Neural crest cell (in vitro differentiated cells): ENCODE results near the gene EPAS1. TPM values are rescaled to one million over a fixed set of nuclear protein-coding genes. Genes with fewer than 3 reads are reported as not detected.

Experiments
- DNase-seq: peaks from one replicate; pipeline ENCODE4 v3.0.0; 2021; ENCODE audit warnings: low read depth, mixed read lengths, low spot score
- H3K27ac Mint-ChIP-seq: one replicate; pipeline ENCODE4 v1.8.0; 2021; ENCODE audit warnings: mild to moderate bottlenecking, mixed read lengths; ENCODE audit not compliant: unreplicated experiment
- H3K27me3 Mint-ChIP-seq: 2 replicates; pipeline ENCODE4 v1.8.0; 2021; ENCODE audit warnings: low read depth, mild to moderate bottlenecking, mixed read lengths
- H3K36me3 Mint-ChIP-seq: 2 replicates; pipeline ENCODE4 v1.8.0; 2021; ENCODE audit warnings: low read depth, mild to moderate bottlenecking, mixed read lengths
- H3K4me1 Mint-ChIP-seq: 2 replicates; pipeline ENCODE4 v1.8.0; 2021; ENCODE audit warnings: mixed read lengths
- H3K4me3 Mint-ChIP-seq: one replicate; pipeline ENCODE4 v1.8.0; 2021; ENCODE audit warnings: mild to moderate bottlenecking, mixed read lengths
- H3K9me3 Mint-ChIP-seq: 2 replicates; pipeline ENCODE4 v1.8.0; 2021; ENCODE audit warnings: mixed read lengths
- total RNA-seq: library from RNA; stranded (reverse); gene quantifications from 2 replicates; pipeline ENCODE4 v1.2.1, GENCODE V29; 2021
- TF ChIP-seq, protein P1 (sequence below): fragments of 200-600 bp; sonication (generic); conservative IDR thresholded peaks from 2 replicates; pipeline ENCODE4 v1.5.0; 2021; ENCODE audit warnings: antibody characterized with exemption, mild to moderate bottlenecking

Gene EPAS1
- total RNA-seq, 1 donor from 2014 or later: 0.14 TPM

DNA sequence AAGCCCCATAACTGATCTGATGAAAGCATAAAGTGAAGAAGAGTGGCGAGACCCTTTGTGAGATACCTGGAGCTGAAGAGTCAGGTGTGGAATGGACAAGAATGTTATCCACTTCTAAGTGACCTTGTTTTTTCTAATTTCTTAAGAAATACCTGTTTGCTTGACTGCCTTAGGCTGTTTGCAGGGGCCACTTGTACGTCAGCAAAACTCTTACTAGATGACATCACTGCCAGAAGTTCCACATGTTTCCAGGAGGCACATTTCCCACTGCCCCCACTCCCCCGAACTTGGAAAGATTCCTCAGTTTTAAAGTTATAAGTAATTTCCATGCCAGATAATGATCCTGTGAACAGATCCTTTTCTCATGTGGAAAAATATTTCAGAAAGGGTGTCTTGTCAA lies 8.0 kb downstream of the EPAS1 start:
- TF ChIP-seq, protein P1, sequence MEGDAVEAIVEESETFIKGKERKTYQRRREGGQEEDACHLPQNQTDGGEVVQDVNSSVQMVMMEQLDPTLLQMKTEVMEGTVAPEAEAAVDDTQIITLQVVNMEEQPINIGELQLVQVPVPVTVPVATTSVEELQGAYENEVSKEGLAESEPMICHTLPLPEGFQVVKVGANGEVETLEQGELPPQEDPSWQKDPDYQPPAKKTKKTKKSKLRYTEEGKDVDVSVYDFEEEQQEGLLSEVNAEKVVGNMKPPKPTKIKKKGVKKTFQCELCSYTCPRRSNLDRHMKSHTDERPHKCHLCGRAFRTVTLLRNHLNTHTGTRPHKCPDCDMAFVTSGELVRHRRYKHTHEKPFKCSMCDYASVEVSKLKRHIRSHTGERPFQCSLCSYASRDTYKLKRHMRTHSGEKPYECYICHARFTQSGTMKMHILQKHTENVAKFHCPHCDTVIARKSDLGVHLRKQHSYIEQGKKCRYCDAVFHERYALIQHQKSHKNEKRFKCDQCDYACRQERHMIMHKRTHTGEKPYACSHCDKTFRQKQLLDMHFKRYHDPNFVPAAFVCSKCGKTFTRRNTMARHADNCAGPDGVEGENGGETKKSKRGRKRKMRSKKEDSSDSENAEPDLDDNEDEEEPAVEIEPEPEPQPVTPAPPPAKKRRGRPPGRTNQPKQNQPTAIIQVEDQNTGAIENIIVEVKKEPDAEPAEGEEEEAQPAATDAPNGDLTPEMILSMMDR: no peak
- DNase-seq: no peak
- H3K4me3 Mint-ChIP-seq: no peak overlapping the region
- no peaks in the 10 kb centered on the region for H3K9me3 Mint-ChIP-seq
- H3K4me1 Mint-ChIP-seq: peaks cover under 1% of the 10 kb centered on the region
- no peaks in the 10 kb centered on the region for H3K36me3 Mint-ChIP-seq
- H3K27ac Mint-ChIP-seq: no peak overlapping the region
- H3K27me3 Mint-ChIP-seq: peaks cover 62% of the 10 kb centered on the region

DNA sequence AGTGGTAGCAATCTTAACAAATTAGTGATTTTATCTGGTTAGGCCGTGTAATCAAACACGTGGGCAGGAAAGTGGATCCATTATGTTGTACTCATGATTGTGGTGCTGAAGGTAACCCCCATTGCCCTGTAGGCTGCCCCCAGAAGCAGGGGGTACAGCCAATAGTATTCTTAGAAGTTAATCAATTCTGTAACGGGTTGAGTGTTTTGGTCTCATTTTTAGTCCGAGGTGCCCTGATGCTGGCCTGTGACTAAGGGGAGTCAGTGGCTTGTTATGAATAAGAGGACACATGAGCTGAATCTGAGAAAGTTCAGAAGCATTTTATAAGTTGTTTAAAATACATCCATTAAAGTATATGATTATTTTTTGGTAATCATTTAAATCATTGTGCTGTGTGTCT lies 8.6 kb downstream of the EPAS1 start:
- TF ChIP-seq, protein P1: no peak
- H3K36me3 Mint-ChIP-seq: no peaks in the 10 kb centered on the region
- no peaks in the 10 kb centered on the region for H3K9me3 Mint-ChIP-seq
- H3K4me1 Mint-ChIP-seq: no peaks in the 10 kb centered on the region
- peaks cover 56% of the 10 kb centered on the region for H3K27me3 Mint-ChIP-seq
- DNase-seq: no peak
- no peak overlapping the region for H3K27ac Mint-ChIP-seq
- no peak overlapping the region for H3K4me3 Mint-ChIP-seq

DNA sequence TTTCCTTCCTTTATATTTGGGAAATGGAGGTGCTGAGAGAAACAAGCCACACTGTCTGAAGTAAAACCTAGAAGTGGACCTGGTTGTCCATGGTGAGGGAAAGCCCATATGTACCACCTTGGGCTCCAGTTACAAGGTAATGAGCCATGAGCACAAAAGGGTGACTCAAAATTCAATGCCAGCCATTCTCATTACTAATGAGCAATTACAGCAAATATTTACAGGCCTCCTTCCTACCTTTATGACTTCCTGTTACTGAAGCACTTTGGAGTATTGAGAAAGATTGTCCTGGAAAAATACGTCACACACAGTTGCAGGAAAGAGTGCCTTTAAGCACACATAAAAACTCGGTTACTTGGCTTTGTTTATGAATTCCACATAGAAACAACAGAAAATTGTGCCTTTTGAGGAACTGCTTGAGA lies 9.1 kb downstream of the EPAS1 start:
- DNase-seq: no peak
- H3K4me1 Mint-ChIP-seq: no peaks in the 10 kb centered on the region
- no peak overlapping the region for H3K4me3 Mint-ChIP-seq
- no peaks in the 10 kb centered on the region for H3K36me3 Mint-ChIP-seq
- TF ChIP-seq, protein P1: no peak
- peaks cover 50% of the 10 kb centered on the region for H3K27me3 Mint-ChIP-seq
- H3K9me3 Mint-ChIP-seq: no peaks in the 10 kb centered on the region
- H3K27ac Mint-ChIP-seq: no peak overlapping the region

DNA sequence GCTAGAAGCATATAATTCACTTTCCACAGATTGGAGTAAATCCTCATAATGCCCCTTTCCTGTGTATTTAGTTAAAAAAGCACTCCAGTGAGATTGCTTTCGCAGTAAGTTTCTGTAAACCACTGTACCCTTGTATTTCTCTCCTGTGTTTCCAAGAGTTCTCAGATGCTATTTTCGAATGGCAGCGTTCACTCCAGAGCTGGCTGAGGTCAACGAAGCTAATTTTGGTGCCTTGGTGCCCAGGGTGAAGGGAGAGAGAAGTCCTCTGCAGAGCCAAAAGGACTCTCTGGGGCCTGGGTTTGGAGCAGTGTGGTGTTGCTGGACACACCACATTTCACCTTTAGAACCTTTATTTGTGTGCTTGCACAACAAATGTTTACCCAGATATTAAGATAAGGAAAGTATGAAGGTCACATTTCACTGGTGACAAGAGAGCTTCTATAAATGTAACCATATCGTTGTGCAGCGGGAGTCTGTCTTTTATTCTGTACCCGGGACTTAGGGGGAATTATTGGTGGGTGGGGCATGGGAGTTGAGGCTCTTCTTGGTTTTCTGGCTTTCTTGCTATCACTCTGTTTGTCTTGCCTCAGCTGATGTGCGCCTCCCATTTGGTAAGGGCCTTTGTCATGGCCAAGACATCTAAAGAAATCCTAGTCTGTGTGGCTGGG lies 9.9 kb downstream of the EPAS1 start:
- H3K27me3 Mint-ChIP-seq: peaks cover 42% of the 10 kb centered on the region

DNA sequence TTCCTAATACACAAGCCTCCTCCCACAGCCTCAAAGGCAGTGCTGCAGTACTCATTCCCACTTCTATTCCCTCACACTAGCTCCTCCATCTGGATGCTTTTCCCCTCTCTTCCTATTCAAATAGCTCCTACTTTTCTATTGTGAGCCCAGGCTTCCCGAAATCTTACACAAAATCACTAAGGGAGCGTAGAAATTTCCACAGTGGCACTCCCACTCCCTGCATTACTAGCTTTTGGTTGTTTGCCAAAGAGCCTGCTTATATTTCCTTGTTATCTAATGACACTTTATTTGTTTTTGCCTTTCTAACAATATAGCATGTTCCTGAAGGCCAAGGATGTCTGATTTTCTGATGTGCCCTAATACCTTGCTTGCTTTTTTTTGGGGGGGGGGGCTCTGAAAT lies 10.9 kb downstream of the EPAS1 start:
- TF ChIP-seq, protein P1: no peak
- Mint-ChIP-seq H3K4me3 (no peak overlapping the region), H3K4me1 (no peaks in the 10 kb centered on the region), H3K9me3 (no peaks in the 10 kb centered on the region), H3K36me3 (no peaks in the 10 kb centered on the region), H3K27ac (no peak overlapping the region), H3K27me3 (peaks cover 33% of the 10 kb centered on the region)
- DNase-seq: no peak

More for the DNA sequence above, 9.9 kb downstream of the EPAS1 start:
- Mint-ChIP-seq H3K27ac (no peak overlapping the region), H3K36me3 (no peaks in the 10 kb centered on the region), H3K4me3 (no peak overlapping the region), H3K9me3 (no peaks in the 10 kb centered on the region), H3K4me1 (no peaks in the 10 kb centered on the region)
- DNase-seq: no peak
- TF ChIP-seq, protein P1: no peak
